Endodermal cell (in vitro differentiated cells): Measurements from ENCODE around the gene AKAP10. TPM values are rescaled to one million over a fixed set of nuclear protein-coding genes. Genes with fewer than 3 reads are reported as not detected.

ENCODE experiments used
- DNase-seq: peaks from one replicate; pipeline ENCODE4 v3.0.0-alpha.2; 2017
- H3K27ac ChIP-seq: 2 replicates; pipeline ENCODE4 v1.5.1; 2013; ENCODE audit warnings: mild to moderate bottlenecking, low read depth, low read length, moderate library complexity
- H3K27me3 ChIP-seq: 2 replicates; pipeline ENCODE4 v1.6.1; 2013; ENCODE audit warnings: mild to moderate bottlenecking, low read length, moderate library complexity; ENCODE audit not compliant: insufficient read depth, control insufficient read depth, poor library complexity, severe bottlenecking
- H3K36me3 ChIP-seq: 2 replicates; pipeline ENCODE4 v1.7.0; 2013; ENCODE audit warnings: mild to moderate bottlenecking, low read length, moderate library complexity; ENCODE audit not compliant: control insufficient read depth, insufficient read depth
- H3K4me1 ChIP-seq: one replicate; pipeline ENCODE4 v1.7.0; 2013; ENCODE audit warnings: low read length; ENCODE audit not compliant: control insufficient read depth, insufficient read depth
- H3K4me3 ChIP-seq: 2 replicates; pipeline ENCODE4 v1.5.1; 2013; ENCODE audit warnings: mild to moderate bottlenecking, low read length, moderate library complexity
- H3K9ac ChIP-seq: 2 replicates; pipeline ENCODE4 v1.6.1; 2013; ENCODE audit warnings: mild to moderate bottlenecking, low read length, moderate library complexity; ENCODE audit not compliant: poor library complexity, severe bottlenecking; ENCODE audit errors: extremely low read depth
- H3K9me3 ChIP-seq: 2 replicates; pipeline ENCODE4 v1.6.1; 2013; ENCODE audit warnings: mild to moderate bottlenecking, low read length, moderate library complexity; ENCODE audit not compliant: control insufficient read depth
- H3K27ac Mint-ChIP-seq: 2 replicates; pipeline ENCODE4 v1.8.0; 2020; ENCODE audit warnings: mixed read lengths
- H3K27me3 Mint-ChIP-seq: 2 replicates; pipeline ENCODE4 v1.8.0; 2021; ENCODE audit warnings: mild to moderate bottlenecking, mixed read lengths; ENCODE audit not compliant: insufficient read depth
- H3K36me3 Mint-ChIP-seq: 2 replicates; pipeline ENCODE4 v1.8.0; 2020; ENCODE audit warnings: low read depth, mixed read lengths
- H3K4me1 Mint-ChIP-seq: 2 replicates; pipeline ENCODE4 v1.8.0; 2020; ENCODE audit warnings: mixed read lengths
- H3K4me3 Mint-ChIP-seq: 2 replicates; pipeline ENCODE4 v1.8.0; 2020; ENCODE audit warnings: mild to moderate bottlenecking, moderate library complexity, mixed read lengths
- H3K9me3 Mint-ChIP-seq: 2 replicates; pipeline ENCODE4 v1.8.0; 2020; ENCODE audit warnings: mild to moderate bottlenecking, mixed read lengths
- WGBS, 2 experiments: methylation state at CpG; one replicate each; pipeline versions ENCODE4 v1.1.5 to v1.1.7; 2013; ENCODE audit warnings: missing lambda C conversion rate in 2 of 2, mixed read lengths in 1 of 2; ENCODE audit not compliant: insufficient coverage in 1 of 2, insufficient read length in 1 of 2; 5-methylcytosine and 5-hydroxymethylcytosine counted together
- total RNA-seq, 2 donors: library from RNA; stranded (reverse); fragmentation: NEBNext Ultra II Directional in 1 of 2; extraction: Animal tissue kit (Norgen Biotek cat#: 25700) in 1 of 2; gene quantifications; 2 replicates in 1 of 2; 3 replicates in 1 of 2; pipeline ENCODE4 v1.2.1, GENCODE V29; 2021
- TF ChIP-seq, protein P1 (sequence below): fragments of 200-600 bp; sonication (generic); conservative IDR thresholded peaks from 2 replicates; pipeline ENCODE4 v1.5.0; 2021; ENCODE audit warnings: antibody characterized with exemption, mild to moderate bottlenecking

AKAP10 gene
- total RNA-seq, 2 donors from 2014 or later = 29.6 to 39.1 TPM

DNA sequence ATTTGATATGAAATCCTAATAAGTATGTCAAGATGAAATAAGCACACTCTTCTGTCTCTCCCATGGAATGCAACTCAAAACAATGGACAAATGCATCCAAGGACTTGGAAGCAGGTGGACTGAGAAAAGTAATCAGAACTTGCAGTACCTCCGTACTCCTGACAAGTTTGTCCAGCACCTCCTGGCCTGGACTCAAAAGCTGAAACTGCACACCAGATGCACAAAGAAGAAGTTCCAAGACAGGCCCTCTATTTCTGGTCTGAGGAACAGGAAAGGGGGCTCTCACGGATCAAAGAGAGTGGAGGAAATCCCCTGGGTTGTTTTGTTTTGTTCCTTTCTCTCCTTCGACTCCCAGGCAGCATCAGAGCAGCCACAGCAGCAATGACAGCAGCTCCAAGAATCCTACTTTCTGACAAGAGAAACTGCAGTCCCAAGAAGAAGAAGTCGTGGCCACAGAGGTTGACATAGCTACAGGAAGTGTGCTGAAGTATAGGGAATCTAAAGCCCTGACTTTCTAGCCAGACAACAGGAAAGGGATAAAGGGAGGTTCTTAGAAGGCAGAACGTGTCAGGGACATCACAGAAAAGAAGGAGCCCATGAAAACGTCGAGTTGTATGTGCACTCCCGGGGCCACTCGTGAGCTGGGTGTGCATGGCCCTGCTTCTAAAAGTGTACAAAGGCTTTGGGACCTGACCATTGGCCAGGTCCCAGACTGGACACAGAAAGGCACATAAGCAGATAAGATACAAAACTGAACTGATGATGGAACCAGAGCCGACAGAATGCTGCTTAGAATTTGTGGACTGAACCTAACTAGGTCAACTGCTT, 29.3 kb downstream of the AKAP10 start:
- Mint-ChIP-seq H3K9me3 (peaks cover 22% of the 10 kb centered on the region), H3K4me3 (no peak overlapping the region), H3K27ac (peak overlapping the region; percentile 22), H3K4me1 (peaks cover 5% of the 10 kb centered on the region), H3K36me3 (peaks cover 61% of the 10 kb centered on the region), H3K27me3 (no peaks in the 10 kb centered on the region)
- peak overlapping the region; percentile 1 for H3K27ac ChIP-seq
- no peak overlapping the region for H3K4me3 ChIP-seq
- no peak overlapping the region for H3K9ac ChIP-seq
- peaks cover 51% of the 10 kb centered on the region for H3K36me3 ChIP-seq
- peaks cover 9% of the 10 kb centered on the region for H3K9me3 ChIP-seq
- no peaks in the 10 kb centered on the region for H3K4me1 ChIP-seq
- no peaks in the 10 kb centered on the region for H3K27me3 ChIP-seq
- TF ChIP-seq, protein P1, sequence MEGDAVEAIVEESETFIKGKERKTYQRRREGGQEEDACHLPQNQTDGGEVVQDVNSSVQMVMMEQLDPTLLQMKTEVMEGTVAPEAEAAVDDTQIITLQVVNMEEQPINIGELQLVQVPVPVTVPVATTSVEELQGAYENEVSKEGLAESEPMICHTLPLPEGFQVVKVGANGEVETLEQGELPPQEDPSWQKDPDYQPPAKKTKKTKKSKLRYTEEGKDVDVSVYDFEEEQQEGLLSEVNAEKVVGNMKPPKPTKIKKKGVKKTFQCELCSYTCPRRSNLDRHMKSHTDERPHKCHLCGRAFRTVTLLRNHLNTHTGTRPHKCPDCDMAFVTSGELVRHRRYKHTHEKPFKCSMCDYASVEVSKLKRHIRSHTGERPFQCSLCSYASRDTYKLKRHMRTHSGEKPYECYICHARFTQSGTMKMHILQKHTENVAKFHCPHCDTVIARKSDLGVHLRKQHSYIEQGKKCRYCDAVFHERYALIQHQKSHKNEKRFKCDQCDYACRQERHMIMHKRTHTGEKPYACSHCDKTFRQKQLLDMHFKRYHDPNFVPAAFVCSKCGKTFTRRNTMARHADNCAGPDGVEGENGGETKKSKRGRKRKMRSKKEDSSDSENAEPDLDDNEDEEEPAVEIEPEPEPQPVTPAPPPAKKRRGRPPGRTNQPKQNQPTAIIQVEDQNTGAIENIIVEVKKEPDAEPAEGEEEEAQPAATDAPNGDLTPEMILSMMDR = no peak
- WGBS, 2 experiments = 58 to 79% methylated on average over 4 to 10 of the region's 10 CpGs
- no peak for DNase-seq

DNA sequence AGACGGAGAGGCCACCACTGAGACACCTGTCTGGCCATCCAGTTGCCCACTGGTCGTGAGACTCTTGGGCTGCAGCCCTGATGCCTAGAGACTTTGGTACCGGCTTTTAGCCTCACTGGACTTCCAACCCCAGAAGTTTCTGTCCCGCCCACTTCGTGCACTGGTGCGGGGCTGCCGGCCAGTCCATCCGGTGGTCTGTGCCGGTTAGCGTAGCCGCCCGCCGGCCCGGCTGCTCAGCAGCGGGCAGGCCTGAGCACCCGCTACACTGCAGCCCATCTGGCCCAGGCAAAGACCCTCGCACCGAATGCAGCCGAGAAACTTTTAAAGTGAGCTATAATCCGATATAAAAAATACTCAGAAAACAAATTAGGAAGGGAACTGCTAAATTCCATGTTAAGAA, 30.7 kb downstream of the AKAP10 start:
- Mint-ChIP-seq H3K36me3 (peaks cover 60% of the 10 kb centered on the region), H3K27ac (no peak overlapping the region), H3K4me1 (peaks cover 12% of the 10 kb centered on the region), H3K9me3 (peaks cover 15% of the 10 kb centered on the region), H3K27me3 (no peaks in the 10 kb centered on the region), H3K4me3 (no peak overlapping the region)
- Histone ChIP-seq H3K4me1 (no peaks in the 10 kb centered on the region), H3K9me3 (no peaks in the 10 kb centered on the region), H3K4me3 (no peak overlapping the region), H3K27me3 (no peaks in the 10 kb centered on the region), H3K27ac (no peak overlapping the region), H3K36me3 (peaks cover 40% of the 10 kb centered on the region), H3K9ac (no peak overlapping the region)
- TF ChIP-seq, protein P1 = no peak
- 94 to 96% methylated on average over 16 to 20 of the region's 20 CpGs for WGBS, 2 experiments
- DNase-seq = no peak

DNA sequence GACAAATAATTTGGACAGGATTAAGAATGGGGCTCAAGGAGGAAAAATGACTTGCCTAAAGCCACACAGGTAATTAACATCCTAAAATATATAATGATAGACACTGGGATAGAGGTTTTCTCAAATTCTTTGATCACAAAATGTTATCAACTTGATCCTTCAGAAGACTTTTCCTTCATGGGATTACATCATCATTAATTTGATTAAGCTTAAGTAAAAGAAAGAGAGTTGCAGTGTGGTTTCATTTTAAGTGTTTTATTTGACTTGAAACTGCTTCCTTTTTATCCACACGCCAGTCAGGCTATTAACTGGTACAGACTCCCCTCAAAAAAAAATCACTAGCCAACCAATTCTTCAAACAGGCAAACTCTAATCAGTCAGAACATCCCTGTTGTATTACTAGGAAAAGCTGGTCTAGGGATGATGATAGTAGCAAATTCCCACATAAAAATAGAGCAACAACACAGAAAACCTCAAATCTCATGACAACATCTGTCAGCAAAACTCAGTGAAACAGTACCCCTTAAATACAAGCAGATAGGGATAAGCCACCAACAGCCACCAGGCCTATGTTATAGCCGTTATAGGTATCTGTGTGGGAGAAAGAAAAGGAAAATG, 32.5 kb downstream of the AKAP10 start:
- Mint-ChIP-seq H3K27ac (peak overlapping the region; percentile 52), H3K27me3 (no peaks in the 10 kb centered on the region), H3K4me3 (no peak overlapping the region), H3K4me1 (peaks cover 15% of the 10 kb centered on the region), H3K36me3 (peaks cover 55% of the 10 kb centered on the region), H3K9me3 (peaks cover 2% of the 10 kb centered on the region)
- WGBS, 2 experiments = 88 to 91% methylated on average over 1 to 2 of the region's 2 CpGs
- H3K4me1 ChIP-seq = no peaks in the 10 kb centered on the region
- TF ChIP-seq, protein P1 = no peak
- no peak overlapping the region for H3K9ac ChIP-seq
- no peak overlapping the region for H3K4me3 ChIP-seq
- no peak overlapping the region for H3K27ac ChIP-seq
- peaks cover 49% of the 10 kb centered on the region for H3K36me3 ChIP-seq
- no peaks in the 10 kb centered on the region for H3K27me3 ChIP-seq
- no peaks in the 10 kb centered on the region for H3K9me3 ChIP-seq
- DNase-seq = no peak
